GM23338 (cell line): ENCODE data around the gene APPL2. TPM values are rescaled to one million over a fixed set of nuclear protein-coding genes. Genes with fewer than 3 reads are reported as not detected.

ENCODE experiments used
- ATAC-seq: fragments of 200-7000 bp; cut with Tn5 transposase; 3 replicates; pipeline ENCODE4 v1.9.1; 2020
- DNase-seq: peaks from one replicate; pipeline ENCODE4 v3.0.0-alpha.2; 2015; ENCODE audit warnings: low spot score
- H2AFZ ChIP-seq: fragments of 200-600 bp; sonication (generic); 2 replicates; pipeline ENCODE4 v1.8.0; 2016; ENCODE audit warnings: antibody characterized with exemption, mild to moderate bottlenecking, moderate library complexity
- H3F3A ChIP-seq: fragments of 200-600 bp; sonication (generic); replicated peaks from 2 replicates; pipeline ENCODE4 v1.8.0; 2017; ENCODE audit warnings: antibody characterized with exemption, mixed run types, low read depth
- H3K27ac ChIP-seq: fragments of 200-600 bp; sonication (generic); 2 replicates; pipeline ENCODE4 v1.6.1; 2016; ENCODE audit warnings: low read depth
- H3K27me3 ChIP-seq: fragments of 200-600 bp; sonication (generic); 2 replicates; pipeline ENCODE4 v1.8.0; 2016; ENCODE audit warnings: mild to moderate bottlenecking, mixed run types, moderate library complexity; ENCODE audit not compliant: insufficient read depth
- H3K36me3 ChIP-seq: fragments of 200-600 bp; sonication (generic); 2 replicates; pipeline ENCODE4 v1.8.0; 2016; ENCODE audit warnings: mild to moderate bottlenecking; ENCODE audit not compliant: insufficient read depth
- H3K4me1 ChIP-seq: fragments of 200-600 bp; sonication (generic); 2 replicates; pipeline ENCODE4 v1.8.0; 2016; ENCODE audit warnings: mild to moderate bottlenecking, moderate library complexity; ENCODE audit not compliant: insufficient read depth
- H3K4me2 ChIP-seq: fragments of 200-600 bp; sonication (generic); 2 replicates; pipeline ENCODE4 v1.7.1; 2017; ENCODE audit warnings: mixed run types
- H3K4me3 ChIP-seq: fragments of 200-600 bp; sonication (generic); 2 replicates; pipeline ENCODE4 v1.6.1; 2016; ENCODE audit warnings: mixed run types
- H3K79me2 ChIP-seq: fragments of 200-600 bp; sonication (generic); replicated peaks from 2 replicates; pipeline ENCODE4 v1.8.0; 2017; ENCODE audit warnings: mild to moderate bottlenecking; ENCODE audit not compliant: insufficient read depth
- H3K9me2 ChIP-seq: fragments of 200-600 bp; sonication (generic); 2 replicates; pipeline ENCODE4 v1.8.0; 2017; ENCODE audit not compliant: insufficient read depth
- H4K20me1 ChIP-seq: fragments of 200-600 bp; sonication (generic); replicated peaks from 2 replicates; pipeline ENCODE4 v1.8.0; 2017; ENCODE audit warnings: mild to moderate bottlenecking; ENCODE audit not compliant: insufficient read depth
- H3K27ac Mint-ChIP-seq: 2 replicates; pipeline ENCODE4 v1.8.0; 2020; ENCODE audit warnings: inconsistent platforms, mild to moderate bottlenecking, moderate library complexity, mixed read lengths
- H3K27me3 Mint-ChIP-seq: 3 replicates; pipeline ENCODE4 v1.8.0; 2022; ENCODE audit warnings: low read depth, mild to moderate bottlenecking, moderate library complexity, mixed read lengths, inconsistent platforms; ENCODE audit not compliant: insufficient read depth, poor library complexity
- H3K36me3 Mint-ChIP-seq: 3 replicates; pipeline ENCODE4 v1.8.0; 2021; ENCODE audit warnings: low read depth, mild to moderate bottlenecking, inconsistent platforms, moderate library complexity, mixed read lengths
- H3K4me1 Mint-ChIP-seq: 3 replicates; pipeline ENCODE4 v1.8.0; 2020; ENCODE audit warnings: mild to moderate bottlenecking, inconsistent platforms, mixed read lengths
- H3K4me3 Mint-ChIP-seq: 3 replicates; pipeline ENCODE4 v1.8.0; 2021; ENCODE audit warnings: moderate library complexity, mild to moderate bottlenecking, inconsistent platforms, mixed read lengths
- H3K9me3 Mint-ChIP-seq: 3 replicates; pipeline ENCODE4 v1.8.0; 2020; ENCODE audit warnings: moderate library complexity, mild to moderate bottlenecking, inconsistent platforms, mixed read lengths
- CREB1 ChIP-seq: fragments of 250-450 bp; sonication (Bioruptor Pico); IDR thresholded peaks from 2 replicates; pipeline ENCODE4 v1.5.0; 2020; ENCODE audit warnings: low read depth, mild to moderate bottlenecking, moderate library complexity
- EZH2 ChIP-seq: fragments of 200-600 bp; sonication (generic); IDR thresholded peaks from one replicate; pipeline ENCODE4 v1.8.0; 2017; ENCODE audit warnings: antibody characterized with exemption, mild to moderate bottlenecking, low read depth; ENCODE audit not compliant: unreplicated experiment
- EZH2phosphoT487 ChIP-seq: fragments of 200-600 bp; sonication (generic); IDR thresholded peaks from one replicate; pipeline ENCODE4 v1.8.1; 2018; ENCODE audit warnings: antibody characterized with exemption; ENCODE audit not compliant: unreplicated experiment
- STAT1 ChIP-seq: IDR thresholded peaks from one replicate; pipeline ENCODE4 v1.6.1; 2016; ENCODE audit warnings: antibody characterized with exemption; ENCODE audit not compliant: unreplicated experiment
- ZNF114 ChIP-seq: fragments of 250-450 bp; sonication (Bioruptor Pico); IDR thresholded peaks from 2 replicates; pipeline ENCODE4 v1.5.0; 2020; ENCODE audit warnings: mild to moderate bottlenecking, moderate library complexity
- polyA plus RNA-seq: library from polyadenylated mRNA; unstranded; fragments of >200 nt; fragmentation: Nextera tagmentation; extraction: Ambion mirVana; gene quantifications from 2 replicates; pipeline ENCODE4 v1.2.1, GENCODE V29; 2016
- total RNA-seq: library from RNA; depleted of rRNA; stranded (reverse); fragments of >200 nt; shearing (Covaris generic); gene quantifications from 2 replicates; pipeline ENCODE4 v1.2.3, GENCODE V29; 2014
- TF ChIP-seq, protein P1 (sequence below): fragments of 250-450 bp; sonication (Bioruptor Pico); IDR thresholded peaks from 2 replicates; pipeline ENCODE4 v1.5.0; 2020; ENCODE audit warnings: mild to moderate bottlenecking, moderate library complexity
- TF ChIP-seq, protein P2 (sequence below): IDR thresholded peaks from 2 replicates; pipeline ENCODE4 v1.6.1; 2016; ENCODE audit warnings: antibody characterized with exemption

The APPL2 gene
- total and polyA plus RNA-seq, 2 experiments from 2014 or later = 9.3 to 17.4 TPM

DNA sequence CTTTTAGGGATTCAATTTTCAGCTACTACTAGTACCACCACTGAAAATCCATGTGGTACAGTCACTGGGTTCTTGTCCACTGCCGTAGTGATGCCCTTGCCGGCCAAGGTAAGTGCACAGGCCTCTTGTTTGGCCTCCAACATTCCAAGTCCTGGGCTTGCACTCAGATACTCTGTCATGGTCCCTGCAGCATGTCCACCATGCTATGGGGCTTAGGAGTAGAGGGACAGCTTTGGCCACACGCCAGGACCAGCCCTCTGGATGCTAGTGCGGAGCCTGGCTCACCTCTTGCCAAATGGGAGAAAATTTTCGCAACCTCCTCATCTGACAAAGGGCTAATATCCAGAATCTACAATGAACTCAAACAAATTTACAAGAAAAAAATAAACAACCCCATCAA, 38.6 kb upstream of the APPL2 start:
- ATAC-seq = no peak
- Histone ChIP-seq H3K27me3 (no peaks in the 10 kb centered on the region), H2AFZ (no peak overlapping the region), H3K4me3 (no peak overlapping the region), H3K36me3 (no peaks in the 10 kb centered on the region), H3K27ac (no peak overlapping the region), H3F3A (no peaks in the 10 kb centered on the region), H3K4me1 (0 out of 2 replicates have a peak, but pooled peaks cover 3% of the 10 kb centered on the region), H4K20me1 (no peaks in the 10 kb centered on the region), H3K4me2 (no peak overlapping the region), H3K9me2 (no peaks in the 10 kb centered on the region), H3K79me2 (no peaks in the 10 kb centered on the region)
- Mint-ChIP-seq H3K4me1 (peaks cover 6% of the 10 kb centered on the region), H3K27me3 (no peaks in the 10 kb centered on the region), H3K9me3 (no peaks in the 10 kb centered on the region; the same call in 2 of the 3 replicates), H3K27ac (no peak overlapping the region), H3K36me3 (no peaks in the 10 kb centered on the region), H3K4me3 (no peak overlapping the region)
- TF ChIP-seq, protein P1, sequence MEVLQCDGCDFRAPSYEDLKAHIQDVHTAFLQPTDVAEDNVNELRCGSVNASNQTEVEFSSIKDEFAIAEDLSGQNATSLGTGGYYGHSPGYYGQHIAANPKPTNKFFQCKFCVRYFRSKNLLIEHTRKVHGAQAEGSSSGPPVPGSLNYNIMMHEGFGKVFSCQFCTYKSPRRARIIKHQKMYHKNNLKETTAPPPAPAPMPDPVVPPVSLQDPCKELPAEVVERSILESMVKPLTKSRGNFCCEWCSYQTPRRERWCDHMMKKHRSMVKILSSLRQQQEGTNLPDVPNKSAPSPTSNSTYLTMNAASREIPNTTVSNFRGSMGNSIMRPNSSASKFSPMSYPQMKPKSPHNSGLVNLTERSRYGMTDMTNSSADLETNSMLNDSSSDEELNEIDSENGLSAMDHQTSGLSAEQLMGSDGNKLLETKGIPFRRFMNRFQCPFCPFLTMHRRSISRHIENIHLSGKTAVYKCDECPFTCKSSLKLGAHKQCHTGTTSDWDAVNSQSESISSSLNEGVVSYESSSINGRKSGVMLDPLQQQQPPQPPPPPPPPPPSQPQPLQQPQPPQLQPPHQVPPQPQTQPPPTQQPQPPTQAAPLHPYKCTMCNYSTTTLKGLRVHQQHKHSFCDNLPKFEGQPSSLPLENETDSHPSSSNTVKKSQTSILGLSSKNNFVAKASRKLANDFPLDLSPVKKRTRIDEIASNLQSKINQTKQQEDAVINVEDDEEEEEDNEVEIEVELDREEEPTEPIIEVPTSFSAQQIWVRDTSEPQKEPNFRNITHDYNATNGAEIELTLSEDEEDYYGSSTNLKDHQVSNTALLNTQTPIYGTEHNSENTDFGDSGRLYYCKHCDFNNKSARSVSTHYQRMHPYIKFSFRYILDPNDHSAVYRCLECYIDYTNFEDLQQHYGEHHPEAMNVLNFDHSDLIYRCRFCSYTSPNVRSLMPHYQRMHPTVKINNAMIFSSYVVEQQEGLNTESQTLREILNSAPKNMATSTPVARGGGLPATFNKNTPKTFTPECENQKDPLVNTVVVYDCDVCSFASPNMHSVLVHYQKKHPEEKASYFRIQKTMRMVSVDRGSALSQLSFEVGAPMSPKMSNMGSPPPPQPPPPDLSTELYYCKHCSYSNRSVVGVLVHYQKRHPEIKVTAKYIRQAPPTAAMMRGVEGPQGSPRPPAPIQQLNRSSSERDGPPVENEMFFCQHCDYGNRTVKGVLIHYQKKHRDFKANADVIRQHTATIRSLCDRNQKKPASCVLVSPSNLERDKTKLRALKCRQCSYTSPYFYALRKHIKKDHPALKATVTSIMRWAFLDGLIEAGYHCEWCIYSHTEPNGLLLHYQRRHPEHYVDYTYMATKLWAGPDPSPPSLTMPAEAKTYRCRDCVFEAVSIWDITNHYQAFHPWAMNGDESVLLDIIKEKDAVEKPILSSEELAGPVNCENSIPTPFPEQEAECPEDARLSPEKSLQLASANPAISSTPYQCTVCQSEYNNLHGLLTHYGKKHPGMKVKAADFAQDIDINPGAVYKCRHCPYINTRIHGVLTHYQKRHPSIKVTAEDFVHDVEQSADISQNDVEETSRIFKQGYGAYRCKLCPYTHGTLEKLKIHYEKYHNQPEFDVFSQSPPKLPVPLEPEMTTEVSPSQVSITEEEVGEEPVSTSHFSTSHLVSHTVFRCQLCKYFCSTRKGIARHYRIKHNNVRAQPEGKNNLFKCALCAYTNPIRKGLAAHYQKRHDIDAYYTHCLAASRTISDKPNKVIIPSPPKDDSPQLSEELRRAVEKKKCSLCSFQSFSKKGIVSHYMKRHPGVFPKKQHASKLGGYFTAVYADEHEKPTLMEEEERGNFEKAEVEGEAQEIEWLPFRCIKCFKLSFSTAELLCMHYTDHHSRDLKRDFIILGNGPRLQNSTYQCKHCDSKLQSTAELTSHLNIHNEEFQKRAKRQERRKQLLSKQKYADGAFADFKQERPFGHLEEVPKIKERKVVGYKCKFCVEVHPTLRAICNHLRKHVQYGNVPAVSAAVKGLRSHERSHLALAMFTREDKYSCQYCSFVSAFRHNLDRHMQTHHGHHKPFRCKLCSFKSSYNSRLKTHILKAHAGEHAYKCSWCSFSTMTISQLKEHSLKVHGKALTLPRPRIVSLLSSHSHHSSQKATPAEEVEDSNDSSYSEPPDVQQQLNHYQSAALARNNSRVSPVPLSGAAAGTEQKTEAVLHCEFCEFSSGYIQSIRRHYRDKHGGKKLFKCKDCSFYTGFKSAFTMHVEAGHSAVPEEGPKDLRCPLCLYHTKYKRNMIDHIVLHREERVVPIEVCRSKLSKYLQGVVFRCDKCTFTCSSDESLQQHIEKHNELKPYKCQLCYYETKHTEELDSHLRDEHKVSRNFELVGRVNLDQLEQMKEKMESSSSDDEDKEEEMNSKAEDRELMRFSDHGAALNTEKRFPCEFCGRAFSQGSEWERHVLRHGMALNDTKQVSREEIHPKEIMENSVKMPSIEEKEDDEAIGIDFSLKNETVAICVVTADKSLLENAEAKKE (CRISPR knock-in tag) = no peak
- TF ChIP-seq STAT1 (no peak), ZNF114 (no peak), EZH2 (no peak), CREB1 (CRISPR knock-in tag) (no peak), EZH2phosphoT487 (no peak)
- TF ChIP-seq, protein P2, sequence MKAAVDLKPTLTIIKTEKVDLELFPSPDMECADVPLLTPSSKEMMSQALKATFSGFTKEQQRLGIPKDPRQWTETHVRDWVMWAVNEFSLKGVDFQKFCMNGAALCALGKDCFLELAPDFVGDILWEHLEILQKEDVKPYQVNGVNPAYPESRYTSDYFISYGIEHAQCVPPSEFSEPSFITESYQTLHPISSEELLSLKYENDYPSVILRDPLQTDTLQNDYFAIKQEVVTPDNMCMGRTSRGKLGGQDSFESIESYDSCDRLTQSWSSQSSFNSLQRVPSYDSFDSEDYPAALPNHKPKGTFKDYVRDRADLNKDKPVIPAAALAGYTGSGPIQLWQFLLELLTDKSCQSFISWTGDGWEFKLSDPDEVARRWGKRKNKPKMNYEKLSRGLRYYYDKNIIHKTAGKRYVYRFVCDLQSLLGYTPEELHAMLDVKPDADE = no peak
- DNase-seq = no peak
